ENCODE results near the gene LSM14A.
A peak's percentile ranks its signal among the peaks of the same experiment; 100 is the strongest.
"Not testable (repeated sequence)": the region's sequence is repeated elsewhere in the genome, so short reads cannot be mapped to it uniquely, and the experiment has no call there.

LSM14A gene

GRCh38 chr19:34193439-34193838, 21.1 kb downstream of the LSM14A start:
- DNase-seq = no peak

- DNase-seq = no peak
Observed at GRCh38 chr19:34193876-34194275, 21.6 kb downstream of the LSM14A start.

- no peak for DNase-seq
Observed at GRCh38 chr19:34201133-34201532, 28.8 kb downstream of the LSM14A start.

GRCh38 chr19:34205324-34205723, 33.0 kb downstream of the LSM14A start:
- DNase-seq = not testable (repeated sequence)

GRCh38 chr19:34208291-34208884, 36.1 kb downstream of the LSM14A start:
- no peak for DNase-seq

GRCh38 chr19:34209726-34210125, 37.4 kb downstream of the LSM14A start:
- DNase-seq = no peak

DNA sequence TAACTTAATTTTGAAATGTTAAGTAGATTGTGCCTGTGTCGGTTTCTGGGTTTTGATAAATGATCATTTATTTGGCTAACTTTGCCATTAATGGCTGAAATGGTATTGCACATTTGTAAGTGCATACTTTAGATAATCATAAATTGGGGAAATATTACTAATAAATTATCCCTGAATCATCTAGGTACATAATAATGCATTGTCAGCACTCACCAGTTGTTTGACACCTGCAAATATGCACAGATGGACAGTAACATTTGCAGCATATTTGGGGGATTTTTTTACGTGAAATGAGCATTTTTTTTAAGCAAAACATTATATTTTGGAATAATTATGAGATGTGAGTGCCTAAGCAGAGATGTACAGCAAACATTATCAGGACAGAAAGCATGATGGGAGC, 41.0 kb downstream of the LSM14A start:
- no peak for DNase-seq

DNA sequence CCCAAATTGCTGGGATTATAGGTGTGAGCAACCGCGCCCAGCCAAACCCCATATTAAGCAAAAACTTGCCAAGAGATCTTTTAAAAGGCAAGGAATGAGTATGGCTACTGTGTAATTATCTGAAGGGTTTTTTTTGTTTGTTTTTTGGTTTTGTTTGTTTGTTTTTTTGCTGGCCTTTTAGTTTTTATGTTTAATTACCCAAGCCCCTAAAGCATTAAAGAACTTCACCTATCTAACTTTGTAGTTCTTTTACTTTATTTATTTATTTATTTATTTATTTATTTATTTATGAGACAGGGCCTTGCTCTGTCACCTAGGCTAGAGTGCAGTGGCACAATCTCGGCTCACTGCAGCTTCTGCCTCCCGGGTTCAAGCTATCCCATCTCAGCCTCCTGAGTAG, 41.7 kb downstream of the LSM14A start:
- no peak for DNase-seq

- DNase-seq = no peak
Observed at GRCh38 chr19:34215006-34215665, 42.8 kb downstream of the LSM14A start.

GRCh38 chr19:34215666-34216038, 43.3 kb downstream of the LSM14A start:
- no peak for DNase-seq

DNA sequence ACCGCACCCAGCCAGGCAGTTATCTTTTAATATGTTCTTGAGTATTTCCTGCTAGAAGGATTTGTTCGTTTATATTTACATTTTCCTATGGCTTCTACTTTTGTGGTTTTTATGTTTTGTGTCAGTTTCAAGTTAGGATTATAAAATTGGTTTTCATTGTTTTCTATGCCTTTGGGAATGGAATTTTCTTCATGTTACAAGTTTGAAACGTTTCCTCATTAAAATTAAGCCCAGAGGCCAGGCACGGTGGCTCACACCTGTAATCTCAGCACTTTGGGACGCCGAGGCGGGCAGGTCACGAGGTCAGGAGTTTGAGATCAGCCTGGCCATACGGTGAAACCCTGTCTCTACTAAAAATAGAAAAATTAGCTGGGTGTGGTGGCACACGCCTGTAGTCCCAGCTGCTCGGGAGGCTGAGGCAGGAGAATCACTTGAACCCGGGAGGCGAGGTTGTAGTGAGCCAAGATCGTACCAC, 44.5 kb downstream of the LSM14A start:
- DNase-seq = not testable (repeated sequence)

DNA sequence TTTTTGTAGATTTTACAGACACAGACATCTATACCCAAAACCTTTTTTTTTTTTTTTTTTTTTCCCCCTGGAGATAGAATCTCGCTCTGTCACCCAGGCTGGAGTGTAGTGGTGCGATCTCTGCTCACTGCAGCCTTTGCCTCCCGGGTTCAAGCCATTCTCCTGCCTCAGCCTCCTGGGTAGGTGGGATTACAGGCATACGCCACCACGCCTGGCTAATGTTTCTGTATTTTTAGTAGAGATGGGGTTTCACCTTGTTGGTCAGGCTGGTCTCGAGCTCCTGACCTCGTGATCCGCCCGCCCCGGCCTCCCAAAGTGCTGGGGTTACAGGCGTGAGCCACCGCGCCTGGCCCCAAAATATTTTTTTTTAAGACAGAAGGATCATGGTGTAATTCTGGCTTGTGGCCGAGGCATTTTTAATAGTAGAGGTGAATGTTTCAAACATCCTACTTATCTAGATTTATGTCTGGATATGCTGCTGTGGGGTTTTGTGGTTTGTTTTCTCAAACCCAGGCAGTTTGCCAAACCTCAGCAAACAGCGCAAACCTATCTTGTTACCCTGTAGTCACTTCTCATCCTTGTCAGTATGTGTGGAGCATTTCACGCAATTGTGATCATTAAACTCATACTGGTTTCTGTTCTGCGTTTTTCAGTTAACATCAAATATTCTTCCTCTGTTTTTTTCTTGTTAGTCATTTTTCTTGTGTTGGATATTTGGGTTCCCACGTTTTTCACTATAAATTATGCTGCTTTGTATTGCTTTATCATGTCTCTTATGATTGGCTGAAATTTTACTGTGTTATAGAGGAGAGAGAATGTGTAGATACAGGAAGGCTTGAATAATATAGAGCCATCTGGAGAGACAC, 45.9 kb downstream of the LSM14A start:
- no peak for DNase-seq

DNA sequence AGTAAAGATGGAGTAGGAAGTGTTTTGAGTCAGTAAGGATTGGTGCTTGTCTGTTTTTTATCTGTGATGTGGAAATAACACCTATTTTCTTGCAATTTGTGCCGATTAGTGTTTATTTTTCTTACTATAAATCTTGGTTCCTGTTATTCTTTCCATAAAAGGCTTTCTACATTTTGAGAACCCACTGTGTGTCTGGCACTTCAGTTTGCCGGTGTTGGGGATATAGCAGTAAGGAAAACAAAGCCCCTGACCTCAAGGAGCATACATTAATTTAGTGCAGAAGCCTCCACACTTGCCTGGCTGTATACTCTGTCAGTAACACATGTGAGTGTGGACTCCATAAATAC, 46.5 kb downstream of the LSM14A start:
- no peak for DNase-seq

DNA sequence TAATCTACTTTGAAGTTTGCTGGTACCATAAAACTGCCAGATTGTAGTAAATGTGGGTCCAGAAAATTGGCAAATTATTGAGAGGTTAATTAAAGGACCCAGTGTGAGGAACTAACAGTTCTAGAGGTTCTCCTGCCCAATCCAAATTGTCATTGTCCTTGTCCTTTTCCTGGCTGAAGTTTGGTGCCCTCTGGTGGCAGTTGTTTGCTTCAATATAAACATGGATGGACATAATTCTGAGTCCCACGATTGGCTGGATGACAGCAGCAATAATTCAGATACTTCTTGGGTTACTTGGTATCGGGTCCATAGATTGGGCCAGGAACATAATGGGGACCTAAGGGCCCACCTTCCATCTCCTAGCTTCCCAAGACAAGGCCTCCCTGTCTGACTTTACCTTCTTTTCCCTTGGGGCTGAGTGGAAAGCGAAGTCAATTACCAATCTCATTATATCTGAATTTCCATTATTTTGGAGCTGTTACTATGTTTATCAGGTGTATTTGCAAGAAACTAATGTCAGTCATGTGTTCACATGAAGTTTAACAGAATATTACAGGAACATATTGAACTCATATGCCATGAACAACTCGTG, 48.3 kb downstream of the LSM14A start:
- peak in 7 of 14 donors; percentile 10 to 52 (median 35) for DNase-seq

- no peak for DNase-seq
Observed at GRCh38 chr19:34222386-34222785, 50.1 kb downstream of the LSM14A start.

- no peak for DNase-seq
Observed at GRCh38 chr19:34224996-34225658, 52.8 kb downstream of the LSM14A start.

DNA sequence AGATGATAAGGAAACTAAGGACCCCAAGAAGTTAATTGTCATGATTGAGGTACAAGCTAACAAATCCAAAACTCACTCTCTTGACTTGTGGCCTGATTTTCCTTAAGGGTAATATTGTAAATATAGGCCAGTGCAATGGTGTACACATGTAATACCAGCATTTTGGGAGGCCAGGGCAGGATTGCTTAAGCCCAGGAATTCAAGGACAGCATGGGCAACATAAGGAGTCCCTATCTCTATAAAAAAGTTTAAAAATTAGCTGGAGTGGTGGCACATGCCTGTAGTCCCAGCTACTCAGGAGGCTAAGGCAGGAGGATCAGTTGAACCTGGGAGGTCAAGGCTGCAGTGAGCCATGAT, 53.3 kb downstream of the LSM14A start:
- DNase-seq = no peak

DNA sequence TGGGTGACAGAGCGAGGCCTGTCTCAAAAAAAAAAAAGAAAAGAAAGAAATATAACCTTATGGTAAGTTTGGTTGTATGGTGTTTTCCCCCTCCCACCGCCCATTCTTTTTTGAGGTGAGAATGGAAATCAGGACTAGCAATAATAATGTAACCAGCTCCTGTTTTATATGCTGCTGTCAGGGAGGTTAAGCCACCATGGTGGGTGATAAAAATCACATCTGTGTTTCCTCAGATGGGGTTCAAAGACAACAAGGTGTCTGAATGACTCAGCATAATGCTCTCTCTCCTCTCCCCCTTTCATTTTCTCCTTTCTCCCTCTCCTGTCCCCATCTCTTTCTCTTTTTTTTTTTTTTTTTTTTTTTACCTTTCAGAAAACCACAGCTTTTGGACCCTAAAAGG, 53.7 kb downstream of the LSM14A start:
- DNase-seq = no peak

DNA sequence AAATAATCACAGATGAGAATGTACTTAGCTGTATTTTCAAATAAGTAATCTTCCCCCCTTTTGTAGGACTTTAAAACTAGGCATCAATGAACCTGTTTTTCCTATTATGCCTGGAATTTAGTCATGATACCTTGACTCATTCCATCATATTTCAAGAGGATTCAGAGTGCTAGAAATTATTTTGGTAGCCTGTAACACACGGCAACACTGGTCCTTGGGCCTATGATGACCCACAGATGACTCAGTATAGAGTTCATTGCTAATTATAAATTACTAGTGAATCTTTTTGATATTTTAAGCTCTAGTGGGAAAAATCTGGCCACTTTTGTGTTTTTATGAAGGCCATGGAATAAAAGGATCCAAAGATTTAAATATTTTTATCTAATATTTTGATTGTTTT, 56.0 kb downstream of the LSM14A start:
- DNase-seq = no peak

- DNase-seq = no peak
Observed at GRCh38 chr19:34228762-34229161, 56.5 kb downstream of the LSM14A start.

GRCh38 chr19:34229721-34230120, 57.4 kb downstream of the LSM14A start:
- DNase-seq = no peak

DNA sequence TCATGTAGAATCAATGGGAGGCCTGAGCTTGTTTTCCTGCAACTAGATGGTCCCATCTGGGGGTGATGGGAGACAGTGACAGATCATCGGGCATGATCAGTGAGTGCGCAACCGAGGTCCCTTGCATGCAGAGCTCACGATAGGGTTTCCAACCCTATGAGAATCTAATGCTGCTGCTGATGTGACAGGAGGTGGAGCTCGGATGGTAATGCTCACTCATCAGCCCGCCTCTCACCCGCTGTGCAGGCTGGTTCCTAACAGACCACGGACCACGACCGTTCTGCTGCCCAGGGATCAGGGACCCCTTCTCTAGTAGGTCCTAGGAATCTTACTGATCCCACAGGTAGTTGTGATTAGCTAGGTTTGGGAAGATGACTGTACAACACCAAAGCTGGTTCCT, 58.5 kb downstream of the LSM14A start:
- peak in 4 of 14 donors; percentile 7 to 37 (median 22) for DNase-seq

- DNase-seq = no peak
Observed at GRCh38 chr19:34231439-34231838, 59.1 kb downstream of the LSM14A start.

Measured in C1 segment of cervical spinal cord (tissue), 14 donors.